ENCODE results near the gene ADGRD1. TPM values are rescaled to one million over a fixed set of nuclear protein-coding genes. Genes with fewer than 3 reads are reported as not detected.

Gene ADGRD1
- total RNA-seq, 2 donors from 2014 or later = not detected

DNA sequence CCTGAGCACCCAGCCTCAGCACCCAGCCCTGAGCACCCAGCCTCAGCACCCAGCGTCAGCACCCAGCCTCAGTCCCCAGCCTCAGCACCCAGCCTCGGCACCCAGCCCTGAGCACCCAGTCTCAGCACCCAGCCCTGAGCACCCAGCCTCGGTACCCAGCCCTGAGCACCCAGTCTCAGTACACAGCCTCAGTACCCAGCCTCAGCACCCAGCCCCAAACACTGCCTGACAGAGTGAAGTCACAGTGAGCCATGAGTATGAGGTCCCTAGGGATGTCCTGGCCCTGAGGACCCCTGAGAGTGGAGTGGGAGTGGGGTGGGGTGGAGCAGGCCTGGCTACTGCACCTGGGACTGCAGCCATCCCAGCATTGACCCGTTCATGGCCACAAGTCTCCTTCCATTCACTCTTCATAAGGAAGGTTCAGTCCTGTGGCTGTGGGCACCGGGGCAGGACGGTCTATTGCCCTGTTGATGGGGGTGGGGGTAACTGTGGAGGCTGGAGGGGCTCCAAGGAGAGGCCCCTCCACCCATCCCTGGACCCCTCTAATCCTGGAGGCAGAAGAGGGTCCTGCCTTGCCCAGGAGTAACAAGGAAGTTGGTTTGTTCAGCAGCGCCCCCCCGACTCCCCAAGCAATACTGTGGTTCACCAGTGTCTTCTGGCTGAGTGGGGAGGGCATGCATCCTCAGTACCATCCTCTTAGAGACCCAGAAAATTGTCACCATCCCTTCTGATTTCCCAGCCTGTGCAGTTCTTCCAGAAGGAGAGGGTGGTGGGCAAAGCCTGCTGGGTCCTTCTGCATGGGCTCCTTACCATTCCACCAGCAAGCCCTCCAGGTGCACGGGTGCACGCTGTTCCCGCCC, 140.5 kb downstream of the ADGRD1 start:
- peaks cover 8 to 11% of the 10 kb centered on the region in 2 donors for H3K4me1 Mint-ChIP-seq (ENCODE audit: low read depth in 2 of 2)
- H3K4me3 Mint-ChIP-seq = no peak overlapping the region
- H3K27ac Mint-ChIP-seq = no peak overlapping the region
- ATAC-seq (no peak), DNase-seq (ENCODE audit: low spot score) (no peak)
- H3K36me3 Mint-ChIP-seq = no peaks in the 10 kb centered on the region
- peaks cover 0 to 5% of the 10 kb centered on the region in 2 donors for H3K27me3 Mint-ChIP-seq
- no peaks in the 10 kb centered on the region for H3K9me3 Mint-ChIP-seq

DNA sequence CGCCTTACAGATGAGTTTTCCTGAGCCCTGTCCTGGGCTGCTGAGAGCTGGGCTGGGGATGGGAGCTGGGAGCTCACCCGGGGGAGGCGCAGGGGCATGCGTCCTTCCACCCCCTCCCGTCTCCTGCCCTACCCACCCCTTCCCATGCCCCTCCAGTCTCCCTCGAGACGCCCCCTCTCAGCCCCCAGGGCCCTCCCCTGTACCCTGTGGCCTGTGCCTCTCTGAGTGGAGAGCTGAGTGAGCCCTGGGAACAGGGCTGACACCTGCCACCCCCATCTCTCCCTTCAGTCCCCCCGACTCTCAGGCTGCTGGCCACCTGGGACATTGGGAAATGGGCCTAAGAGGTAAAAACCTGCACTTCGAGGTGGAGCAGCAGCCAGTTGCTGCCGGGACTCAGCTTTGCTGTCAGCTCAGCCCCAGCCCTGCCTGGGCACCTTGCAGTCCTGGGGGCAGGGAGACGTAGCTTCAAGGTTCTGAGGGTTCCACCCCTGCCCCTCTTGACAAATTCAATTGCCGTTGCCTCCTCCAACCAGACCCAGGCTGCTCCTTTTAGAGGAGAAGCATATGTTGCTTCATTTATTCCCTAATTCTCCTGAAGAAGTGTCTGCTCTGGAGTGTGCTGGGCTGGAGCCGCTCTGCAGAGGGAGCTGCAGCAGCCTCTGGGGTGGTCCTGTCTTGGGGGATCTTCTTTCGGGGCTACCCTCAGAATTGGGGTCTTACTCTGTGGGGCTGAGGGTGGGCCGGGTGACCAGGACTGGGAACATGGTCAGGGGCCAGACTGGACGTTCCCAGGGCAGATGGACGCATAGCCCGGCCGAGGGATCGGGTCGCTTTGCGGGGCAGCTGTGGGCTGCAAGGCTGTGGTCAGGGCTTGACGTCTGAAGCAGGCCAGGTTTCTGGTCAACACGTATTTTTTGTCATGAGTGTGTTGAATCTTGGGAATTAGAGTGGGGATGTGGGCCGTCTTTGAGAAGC, 141.4 kb downstream of the ADGRD1 start:
- Mint-ChIP-seq H3K9me3 (no peaks in the 10 kb centered on the region), H3K27ac (no peak overlapping the region), H3K4me3 (no peak overlapping the region), H3K27me3 (peaks cover 0 to 5% of the 10 kb centered on the region in 2 donors), H3K4me1 (ENCODE audit: low read depth in 2 of 2) (peaks cover 8 to 11% of the 10 kb centered on the region in 2 donors), H3K36me3 (no peaks in the 10 kb centered on the region)
- ATAC-seq (no peak), DNase-seq (ENCODE audit: low spot score) (no peak)

DNA sequence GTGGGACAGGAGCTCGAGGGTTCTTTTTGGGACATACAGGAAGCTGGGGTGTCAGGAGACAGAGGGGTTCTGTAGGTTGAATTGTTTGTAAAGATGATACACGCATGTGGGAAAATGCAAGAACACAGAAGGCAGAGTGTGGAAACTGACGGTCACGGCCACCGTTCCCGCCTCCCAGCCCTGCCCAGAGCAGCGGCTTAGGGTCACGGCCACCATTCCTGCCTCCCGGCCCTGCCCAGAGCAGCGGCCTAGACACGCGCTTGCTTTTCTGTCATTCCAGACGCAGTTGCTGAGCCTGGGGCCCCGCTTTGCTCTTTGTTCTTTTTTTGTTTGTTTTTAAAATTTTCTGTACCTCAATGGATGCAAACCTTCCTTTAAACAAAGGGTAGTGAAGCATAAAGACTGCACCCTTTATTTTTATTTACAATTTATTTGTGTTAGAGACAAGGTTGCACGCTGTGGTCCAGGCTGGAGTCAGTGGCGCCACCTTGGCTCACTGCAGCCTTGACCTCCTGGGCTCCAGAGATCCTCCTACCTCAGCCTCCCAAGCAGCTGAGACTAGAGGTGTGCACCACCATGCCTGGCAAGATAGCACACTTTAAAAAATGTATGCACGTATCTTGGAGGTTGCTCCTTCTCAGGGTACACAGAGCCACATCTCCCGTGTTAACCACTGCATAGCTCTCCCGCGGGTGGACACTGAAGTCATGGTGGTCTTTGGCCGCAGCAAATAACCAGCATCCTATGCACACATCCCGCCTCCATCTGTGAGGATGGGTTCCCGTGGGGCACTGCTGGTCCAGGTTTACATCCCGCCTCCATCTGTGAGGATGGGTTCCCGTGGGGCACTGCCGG, 142.3 kb downstream of the ADGRD1 start:
- no peak overlapping the region for H3K4me3 Mint-ChIP-seq
- peaks cover 0 to 5% of the 10 kb centered on the region in 2 donors for H3K27me3 Mint-ChIP-seq
- no peak for ATAC-seq
- no peak for DNase-seq (ENCODE audit: low spot score)
- H3K4me1 Mint-ChIP-seq (ENCODE audit: low read depth in 2 of 2) = peaks cover 8 to 11% of the 10 kb centered on the region in 2 donors
- no peak overlapping the region for H3K27ac Mint-ChIP-seq
- H3K36me3 Mint-ChIP-seq = no peaks in the 10 kb centered on the region
- H3K9me3 Mint-ChIP-seq = no peaks in the 10 kb centered on the region

DNA sequence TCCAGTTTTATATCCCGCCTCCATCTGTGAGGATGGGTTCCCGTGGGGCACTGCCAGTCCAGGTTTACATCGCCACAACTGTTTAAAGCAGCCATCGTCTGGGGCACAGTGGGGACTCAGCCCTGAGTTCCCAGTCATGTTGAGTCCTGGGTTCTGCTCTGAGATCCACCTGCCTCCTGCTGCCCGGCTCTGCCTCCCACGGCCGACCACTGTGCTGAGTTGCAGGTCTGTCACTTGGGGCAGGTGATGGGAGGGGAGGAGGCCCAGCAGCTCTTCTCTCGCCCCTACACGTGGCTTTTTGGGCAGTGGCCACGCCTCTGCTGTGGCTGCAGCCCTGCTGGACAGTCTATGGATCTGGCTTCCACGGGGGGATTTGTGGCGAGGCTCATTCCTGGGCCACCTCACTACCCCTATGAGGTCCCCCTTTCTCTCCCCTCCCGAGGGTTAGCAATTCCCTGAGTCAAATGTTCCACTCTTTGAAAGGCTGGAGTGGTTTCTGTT, 143.0 kb downstream of the ADGRD1 start:
- ATAC-seq = no peak
- Mint-ChIP-seq H3K4me3 (no peak overlapping the region), H3K27ac (no peak overlapping the region), H3K4me1 (ENCODE audit: low read depth in 2 of 2) (peaks cover 3 to 7% of the 10 kb centered on the region in 2 donors), H3K9me3 (no peaks in the 10 kb centered on the region), H3K27me3 (peaks cover 0 to 2% of the 10 kb centered on the region in 2 donors), H3K36me3 (no peaks in the 10 kb centered on the region)
- no peak for DNase-seq (ENCODE audit: low spot score)

DNA sequence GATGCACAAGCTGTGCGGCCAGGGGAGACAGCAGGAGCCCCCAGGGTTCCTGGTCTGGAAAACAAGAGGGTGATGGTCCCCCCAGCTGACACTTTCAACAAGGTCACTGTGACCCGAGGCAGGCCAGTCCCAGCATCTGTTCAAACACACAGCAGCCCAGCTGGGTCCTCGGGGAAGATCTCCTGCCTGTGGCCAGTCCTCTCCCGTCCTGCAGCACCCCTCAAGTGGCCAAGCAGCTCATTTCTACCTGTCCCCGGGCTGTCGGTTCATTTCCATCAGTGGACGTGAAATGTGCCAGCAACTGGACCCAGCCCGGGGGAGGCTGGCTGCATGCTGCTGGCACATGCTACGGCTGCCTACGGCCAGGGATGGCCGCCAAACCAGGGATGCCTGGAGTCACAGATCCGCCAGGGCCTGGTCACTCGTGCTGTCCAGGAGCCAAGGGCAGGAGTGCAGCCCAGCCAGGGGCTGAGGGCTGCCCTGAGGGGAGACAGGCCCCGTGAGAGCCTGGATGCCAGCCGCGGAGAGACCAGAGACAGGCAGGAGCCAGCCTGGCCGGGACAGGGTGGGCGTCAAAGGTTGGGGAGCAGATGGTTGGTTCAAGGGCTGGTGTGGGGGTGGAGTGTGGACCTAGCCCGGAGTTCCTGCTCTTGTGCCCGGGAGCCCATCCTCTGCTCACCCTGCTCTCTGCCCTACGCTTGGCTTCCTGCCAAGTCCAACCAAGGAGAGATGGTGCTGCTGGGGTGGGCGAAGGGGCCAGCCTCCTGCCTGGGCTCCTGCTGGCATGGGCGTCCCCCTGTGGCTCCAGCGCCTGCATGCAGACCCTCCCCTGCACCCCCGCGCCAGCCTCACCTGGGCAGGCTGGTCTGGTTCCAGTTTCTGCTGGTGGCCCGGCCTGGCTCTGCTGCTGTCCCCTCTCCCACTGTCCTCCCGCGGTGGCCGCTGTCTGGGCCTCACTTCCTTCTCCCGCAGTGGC, 143.8 kb downstream of the ADGRD1 start:
- DNase-seq (ENCODE audit: low spot score) = no peak

DNA sequence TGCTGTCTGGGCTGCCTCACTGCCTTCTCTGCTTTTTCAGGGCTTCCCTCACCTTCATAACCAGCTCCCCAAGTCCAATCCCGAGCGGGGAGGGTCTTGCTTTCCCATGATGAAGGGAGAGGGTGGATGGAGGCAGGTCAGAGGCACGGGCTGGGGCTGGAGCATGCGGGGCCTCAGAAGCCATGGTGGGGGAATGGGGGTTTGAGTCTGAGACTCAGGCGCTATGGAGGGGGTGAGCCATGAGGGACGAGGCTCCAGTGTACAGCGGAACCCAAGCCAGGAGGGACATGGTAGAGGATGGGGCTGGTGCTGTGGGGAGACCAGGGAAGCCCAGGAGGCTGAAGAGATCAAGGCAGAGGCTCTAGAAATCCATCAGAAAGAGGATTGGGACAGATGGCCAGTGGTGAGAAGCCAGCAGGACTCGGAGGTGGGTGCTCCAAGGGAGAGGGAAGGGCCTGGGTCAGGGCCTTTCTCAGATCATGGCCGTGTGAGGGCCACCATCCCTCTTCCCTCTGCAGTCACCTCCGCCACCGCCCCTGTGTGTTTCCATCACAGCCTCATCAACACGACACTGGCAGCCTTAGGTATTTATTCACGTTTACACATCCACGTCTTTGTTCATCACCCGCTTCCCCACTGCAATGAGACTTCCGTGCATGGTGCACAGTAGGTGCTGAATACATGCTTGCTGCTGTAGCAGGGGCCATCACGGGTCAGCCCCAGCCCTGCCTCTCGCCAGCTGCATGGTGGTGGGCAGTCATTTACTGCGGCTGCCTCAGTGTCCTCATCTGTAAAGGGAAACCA, 144.7 kb downstream of the ADGRD1 start:
- Mint-ChIP-seq H3K27me3 (no peaks in the 10 kb centered on the region), H3K36me3 (no peaks in the 10 kb centered on the region), H3K4me1 (ENCODE audit: low read depth in 2 of 2) (no peaks in the 10 kb centered on the region), H3K27ac (no peak overlapping the region), H3K4me3 (no peak overlapping the region), H3K9me3 (no peaks in the 10 kb centered on the region)
- DNase-seq (ENCODE audit: low spot score) (no peak), ATAC-seq (no peak)

More for the DNA sequence above, 143.8 kb downstream of the ADGRD1 start:
- ATAC-seq = no peak
- H3K4me1 Mint-ChIP-seq (ENCODE audit: low read depth in 2 of 2) = peaks cover 0 to 4% of the 10 kb centered on the region in 2 donors
- H3K27ac Mint-ChIP-seq = no peak overlapping the region
- no peaks in the 10 kb centered on the region for H3K27me3 Mint-ChIP-seq
- H3K4me3 Mint-ChIP-seq = no peak overlapping the region
- no peaks in the 10 kb centered on the region for H3K36me3 Mint-ChIP-seq
- H3K9me3 Mint-ChIP-seq = no peaks in the 10 kb centered on the region

DNA sequence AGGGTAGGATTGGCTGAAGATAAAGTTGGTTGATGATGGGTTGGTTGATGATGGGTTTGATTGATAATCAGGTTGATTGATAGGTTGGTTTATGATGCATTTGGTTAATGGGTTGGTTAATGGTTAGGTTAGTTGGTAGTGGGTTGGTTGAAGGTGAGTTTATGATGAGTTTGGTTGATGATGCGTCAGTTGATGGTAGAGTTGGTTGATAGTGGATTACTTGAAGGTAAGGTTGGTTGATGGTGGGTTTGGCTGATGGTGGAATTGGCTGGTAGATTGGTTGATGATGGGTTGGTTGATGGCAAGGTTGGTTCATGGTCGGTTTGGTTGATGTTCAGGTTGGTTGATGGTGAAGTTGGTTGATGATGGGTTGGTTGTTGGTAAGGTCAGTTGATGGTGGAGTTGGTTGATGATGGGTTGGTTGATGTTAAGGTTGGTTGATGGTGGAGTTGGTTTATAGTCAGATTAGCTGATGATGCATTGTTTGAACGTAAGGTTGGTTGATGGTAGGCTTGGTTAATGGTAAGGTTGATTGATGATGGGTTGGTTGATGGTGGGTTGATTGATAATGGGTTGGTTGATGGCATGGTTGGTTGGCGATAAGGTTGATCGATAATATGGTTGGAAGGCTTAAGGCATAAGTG, 146.4 kb downstream of the ADGRD1 start:
- DNase-seq (ENCODE audit: low spot score) = no peak
- no peak for ATAC-seq
- H3K4me3 Mint-ChIP-seq = no peak overlapping the region

DNA sequence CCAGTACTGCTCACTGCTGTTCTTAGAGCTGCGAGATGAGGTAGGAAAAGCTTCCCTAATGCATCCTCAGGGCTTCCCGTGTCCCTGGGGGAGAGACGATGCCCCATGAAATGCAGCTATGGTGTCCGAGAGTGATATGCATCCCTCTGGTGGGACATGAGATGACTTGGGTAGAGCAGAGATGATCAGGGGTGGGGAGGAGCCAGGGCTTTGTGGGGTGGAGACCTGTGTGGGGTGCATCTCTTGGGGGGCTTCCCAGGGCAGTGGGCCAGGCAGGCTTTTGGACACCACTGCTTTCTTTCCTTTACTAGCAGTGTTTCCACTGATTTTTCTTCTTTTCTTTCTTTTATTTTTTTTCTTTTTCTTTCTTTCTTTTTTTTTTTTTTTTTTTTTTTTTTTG, 147.3 kb downstream of the ADGRD1 start:
- no peak for ATAC-seq
- H3K27me3 Mint-ChIP-seq = peaks cover 0 to 2% of the 10 kb centered on the region in 2 donors

More for the DNA sequence above, 146.4 kb downstream of the ADGRD1 start:
- H3K36me3 Mint-ChIP-seq = no peaks in the 10 kb centered on the region
- H3K9me3 Mint-ChIP-seq = no peaks in the 10 kb centered on the region
- peaks cover 0 to 3% of the 10 kb centered on the region in 2 donors for H3K4me1 Mint-ChIP-seq (ENCODE audit: low read depth in 2 of 2)
- H3K27me3 Mint-ChIP-seq = peaks cover 0 to 2% of the 10 kb centered on the region in 2 donors
- no peak overlapping the region for H3K27ac Mint-ChIP-seq

DNA sequence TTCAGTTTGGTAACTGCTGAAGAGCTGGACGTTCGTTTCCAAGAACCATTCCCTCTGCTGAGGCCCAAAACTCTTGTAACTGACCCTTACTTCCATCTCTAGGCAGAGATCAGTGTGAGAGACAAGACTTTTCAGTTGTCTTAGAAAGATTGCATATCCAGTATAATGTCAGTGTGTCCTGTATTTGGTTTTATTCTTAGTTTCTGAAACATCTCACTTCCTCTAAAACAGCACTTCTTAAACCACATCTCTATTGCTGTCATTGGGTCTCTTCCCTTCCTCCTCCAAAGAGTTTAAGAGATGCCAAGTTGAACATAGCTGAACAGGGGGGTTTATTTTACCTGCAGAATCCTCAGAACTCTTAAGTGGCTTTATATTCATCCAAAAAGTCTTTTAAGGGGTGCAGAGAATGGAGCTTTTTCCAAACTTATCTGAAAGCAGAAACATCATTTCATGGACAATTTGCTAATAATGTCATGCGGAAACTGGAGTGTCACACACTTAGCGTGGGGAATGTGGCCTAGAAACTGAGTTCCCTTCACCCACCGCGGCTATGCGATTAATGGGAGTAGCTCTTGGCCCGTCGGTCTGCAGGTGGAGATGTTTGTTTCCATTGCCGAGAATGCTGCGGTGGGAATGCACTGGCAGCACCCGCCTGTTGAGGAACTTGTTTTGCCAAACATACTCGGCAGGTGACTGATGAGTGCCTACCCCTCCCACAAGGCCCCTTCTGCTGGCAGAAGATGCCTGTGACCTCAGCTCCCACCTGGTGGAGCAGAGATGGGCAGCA, 148.2 kb downstream of the ADGRD1 start:
- peaks cover 0 to 2% of the 10 kb centered on the region in 2 donors for H3K27me3 Mint-ChIP-seq
- H3K36me3 Mint-ChIP-seq = no peaks in the 10 kb centered on the region
- no peak for ATAC-seq
- H3K27ac Mint-ChIP-seq = no peak overlapping the region
- no peak for DNase-seq (ENCODE audit: low spot score)
- H3K4me1 Mint-ChIP-seq (ENCODE audit: low read depth in 2 of 2) = peaks cover 7 to 10% of the 10 kb centered on the region in 2 donors
- no peak overlapping the region for H3K4me3 Mint-ChIP-seq
- H3K9me3 Mint-ChIP-seq = no peaks in the 10 kb centered on the region

More for the DNA sequence above, 147.3 kb downstream of the ADGRD1 start:
- Mint-ChIP-seq H3K27ac (no peak overlapping the region), H3K4me3 (no peak overlapping the region), H3K9me3 (no peaks in the 10 kb centered on the region), H3K36me3 (no peaks in the 10 kb centered on the region), H3K4me1 (ENCODE audit: low read depth in 2 of 2) (peaks cover 4 to 10% of the 10 kb centered on the region in 2 donors)
- DNase-seq (ENCODE audit: low spot score) = no peak

DNA sequence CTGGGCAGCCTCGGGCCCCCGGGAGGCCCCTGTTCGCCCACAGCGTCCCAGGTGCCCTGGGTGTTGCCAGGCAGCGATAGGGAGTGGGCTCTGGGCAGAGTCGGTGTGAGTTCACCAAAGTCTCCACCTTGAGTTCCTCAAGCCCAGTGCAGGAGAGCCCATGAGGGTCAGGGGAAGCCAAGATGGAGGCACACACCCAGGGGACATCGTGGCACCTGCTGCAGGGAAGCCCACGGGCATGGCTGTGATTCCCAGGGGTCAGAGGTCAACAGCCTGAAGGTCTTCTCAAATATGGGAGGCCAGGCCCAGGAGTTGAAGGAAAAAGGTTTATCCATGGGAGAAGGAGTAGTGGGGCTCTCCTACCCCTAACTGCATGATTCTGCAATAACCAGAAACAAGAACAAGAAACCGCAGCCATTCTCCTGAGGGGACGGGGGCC, 148.8 kb downstream of the ADGRD1 start:
- Mint-ChIP-seq H3K9me3 (no peaks in the 10 kb centered on the region), H3K27ac (no peak overlapping the region), H3K4me3 (no peak overlapping the region), H3K36me3 (no peaks in the 10 kb centered on the region), H3K4me1 (ENCODE audit: low read depth in 2 of 2) (peaks cover 7 to 10% of the 10 kb centered on the region in 2 donors), H3K27me3 (peaks cover 0 to 2% of the 10 kb centered on the region in 2 donors)
- ATAC-seq (no peak), DNase-seq (ENCODE audit: low spot score) (no peak)
